DND-41 (cell line): Measurements from ENCODE around the gene NFASC.

Source experiments
- ATAC-seq: fragments of 200-7000 bp; cut with Tn5 transposase; 3 replicates; pipeline ENCODE4 v1.9.1; 2021; ENCODE audit warnings: low read depth; ENCODE audit not compliant: insufficient read depth
- DNase-seq: peaks from one replicate; pipeline ENCODE4 v3.0.0-alpha.2; 2020
- H2AFZ ChIP-seq: 2 replicates; pipeline ENCODE4 v1.6.0; 2012; ENCODE audit warnings: low read depth, low read length
- H3K27ac ChIP-seq: 2 replicates; pipeline ENCODE4 v1.5.1; 2012; ENCODE audit warnings: low read length, inconsistent platforms
- H3K27me3 ChIP-seq: fragments of 200-600 bp; sonication (generic); 2 replicates; pipeline ENCODE4 v1.6.0; 2012; ENCODE audit warnings: low read length, mild to moderate bottlenecking, inconsistent platforms; ENCODE audit not compliant: insufficient read depth, poor library complexity
- H3K36me3 ChIP-seq: 2 replicates; pipeline ENCODE4 v1.5.1; 2012; ENCODE audit warnings: low read length, inconsistent platforms; ENCODE audit not compliant: insufficient read depth
- H3K4me1 ChIP-seq: 2 replicates; pipeline ENCODE4 v1.5.1; 2012; ENCODE audit warnings: mild to moderate bottlenecking, low read length; ENCODE audit not compliant: insufficient read depth
- H3K4me2 ChIP-seq: 2 replicates; pipeline ENCODE4 v1.6.0; 2012; ENCODE audit warnings: mild to moderate bottlenecking, moderate library complexity, low read length, inconsistent platforms; ENCODE audit not compliant: insufficient read depth
- H3K4me3 ChIP-seq, 2 experiments: fragments of 200-600 bp in 1 of 2; shearing (Covaris generic) in 1 of 2; 2 replicates each; pipeline ENCODE4 v1.5.1; 2012 to 2016; ENCODE audit warnings: inconsistent platforms in 2 of 2, low read length in 2 of 2, mild to moderate bottlenecking in 2 of 2, low read depth in 1 of 2, moderate library complexity in 1 of 2
- H3K79me2 ChIP-seq: 2 replicates; pipeline ENCODE4 v1.6.0; 2012; ENCODE audit warnings: low read length, inconsistent platforms; ENCODE audit not compliant: insufficient read depth
- H3K9ac ChIP-seq: 2 replicates; pipeline ENCODE4 v1.6.0; 2012; ENCODE audit warnings: low read depth, mild to moderate bottlenecking, inconsistent platforms, low read length, moderate library complexity
- H3K9me3 ChIP-seq: 2 replicates; pipeline ENCODE4 v1.5.1; 2012; ENCODE audit warnings: low read length, moderate library complexity, mild to moderate bottlenecking, inconsistent platforms; ENCODE audit not compliant: insufficient read depth, severe bottlenecking
- H4K20me1 ChIP-seq: 2 replicates; pipeline ENCODE4 v1.6.0; 2012; ENCODE audit warnings: low read length; ENCODE audit not compliant: insufficient read depth
- EZH2 ChIP-seq: IDR thresholded peaks from 3 replicates; pipeline ENCODE4 v1.6.1; 2012; ENCODE audit warnings: borderline replicate concordance, low read depth, mild to moderate bottlenecking, moderate library complexity, low read length, inconsistent platforms; ENCODE audit not compliant: severe bottlenecking
- TF ChIP-seq, protein P1 (sequence below): IDR thresholded peaks from 2 replicates; pipeline ENCODE4 v1.5.1; 2012; ENCODE audit warnings: borderline replicate concordance, low read length, moderate library complexity, mild to moderate bottlenecking; ENCODE audit not compliant: poor library complexity, severe bottlenecking; ENCODE audit errors: extremely low read depth

NFASC gene

DNA sequence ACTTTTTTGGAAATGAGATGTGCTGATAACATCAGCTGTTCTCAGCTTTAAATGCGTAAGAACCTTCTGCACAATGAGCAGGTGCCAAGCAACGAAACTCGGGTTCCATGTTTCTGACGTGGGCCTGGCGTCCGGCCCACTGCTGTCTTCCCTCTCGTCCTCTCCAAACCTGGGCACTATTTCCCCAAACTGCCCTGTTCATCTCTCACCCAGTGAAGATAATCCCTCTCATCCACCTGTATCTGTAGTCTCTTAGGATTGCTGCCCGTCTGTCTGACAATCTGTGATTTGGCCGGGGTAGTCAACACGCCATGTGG, 122.3 kb downstream of the NFASC start:
- Histone ChIP-seq H3K4me2 (no peak overlapping the region), H3K9ac (no peak overlapping the region)
- no peak for ATAC-seq

DNA sequence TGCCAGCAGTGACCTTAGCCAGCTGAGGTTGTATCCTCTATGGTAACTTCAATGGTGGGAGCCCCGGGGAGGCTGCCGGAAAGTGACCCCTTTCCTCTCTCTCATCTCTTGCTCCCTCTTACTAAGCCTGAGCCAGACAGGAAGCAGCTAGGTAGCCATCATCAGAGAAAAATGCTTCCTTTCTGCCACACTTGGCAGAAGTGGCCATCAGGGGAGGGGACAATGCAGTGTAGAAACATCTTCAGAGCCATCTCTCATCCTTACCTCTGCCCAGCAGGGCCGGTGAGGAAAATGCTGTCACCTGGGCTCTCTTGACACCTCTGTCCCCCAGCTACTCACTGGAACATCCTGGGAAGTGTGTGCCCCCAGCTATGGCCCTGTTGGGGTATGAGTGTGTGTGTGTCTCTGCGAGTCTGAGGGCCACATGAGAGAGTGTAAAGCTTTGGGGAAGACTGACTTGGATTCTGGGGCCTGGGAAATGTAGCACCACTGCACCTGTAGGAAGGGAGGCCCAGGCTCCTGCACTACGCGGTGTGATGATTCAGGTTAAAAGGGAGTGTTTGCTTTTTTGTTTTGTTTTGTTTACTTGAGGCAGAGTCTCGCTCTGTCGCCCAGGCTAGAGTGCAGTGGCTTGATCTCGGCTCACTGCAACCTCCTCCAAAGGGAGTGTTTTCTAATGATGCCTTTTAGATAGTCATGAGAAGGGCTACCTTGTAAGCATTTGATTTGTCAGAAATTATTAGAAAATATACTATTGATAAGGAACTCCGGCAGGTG, 123.6 kb downstream of the NFASC start:
- Histone ChIP-seq H2AFZ (no peak overlapping the region), H3K79me2 (no peaks in the 10 kb centered on the region), H4K20me1 (peaks cover 7% of the 10 kb centered on the region; the same call in 1 of the 2 replicates), H3K36me3 (no peaks in the 10 kb centered on the region), H3K27ac (no peak overlapping the region), H3K4me3 (no peak overlapping the region), H3K9ac (no peak overlapping the region), H3K4me1 (no peaks in the 10 kb centered on the region), H3K27me3 (peaks cover 18% of the 10 kb centered on the region), H3K4me2 (no peak overlapping the region), H3K9me3 (no peaks in the 10 kb centered on the region)
- no peak for TF ChIP-seq EZH2
- ATAC-seq (no peak), DNase-seq (no peak)

More for the DNA sequence above, 122.3 kb downstream of the NFASC start:
- Histone ChIP-seq H3K9me3 (no peaks in the 10 kb centered on the region), H3K27ac (no peak overlapping the region), H4K20me1 (peaks cover 7% of the 10 kb centered on the region; the same call in 1 of the 2 replicates), H3K4me3 (no peak overlapping the region), H3K4me1 (no peaks in the 10 kb centered on the region), H3K27me3 (peaks cover 15% of the 10 kb centered on the region), H3K79me2 (no peaks in the 10 kb centered on the region), H2AFZ (no peak overlapping the region), H3K36me3 (no peaks in the 10 kb centered on the region)
- TF ChIP-seq, protein P1, sequence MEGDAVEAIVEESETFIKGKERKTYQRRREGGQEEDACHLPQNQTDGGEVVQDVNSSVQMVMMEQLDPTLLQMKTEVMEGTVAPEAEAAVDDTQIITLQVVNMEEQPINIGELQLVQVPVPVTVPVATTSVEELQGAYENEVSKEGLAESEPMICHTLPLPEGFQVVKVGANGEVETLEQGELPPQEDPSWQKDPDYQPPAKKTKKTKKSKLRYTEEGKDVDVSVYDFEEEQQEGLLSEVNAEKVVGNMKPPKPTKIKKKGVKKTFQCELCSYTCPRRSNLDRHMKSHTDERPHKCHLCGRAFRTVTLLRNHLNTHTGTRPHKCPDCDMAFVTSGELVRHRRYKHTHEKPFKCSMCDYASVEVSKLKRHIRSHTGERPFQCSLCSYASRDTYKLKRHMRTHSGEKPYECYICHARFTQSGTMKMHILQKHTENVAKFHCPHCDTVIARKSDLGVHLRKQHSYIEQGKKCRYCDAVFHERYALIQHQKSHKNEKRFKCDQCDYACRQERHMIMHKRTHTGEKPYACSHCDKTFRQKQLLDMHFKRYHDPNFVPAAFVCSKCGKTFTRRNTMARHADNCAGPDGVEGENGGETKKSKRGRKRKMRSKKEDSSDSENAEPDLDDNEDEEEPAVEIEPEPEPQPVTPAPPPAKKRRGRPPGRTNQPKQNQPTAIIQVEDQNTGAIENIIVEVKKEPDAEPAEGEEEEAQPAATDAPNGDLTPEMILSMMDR: no peak
- TF ChIP-seq EZH2: no peak
- no peak for DNase-seq

DNA sequence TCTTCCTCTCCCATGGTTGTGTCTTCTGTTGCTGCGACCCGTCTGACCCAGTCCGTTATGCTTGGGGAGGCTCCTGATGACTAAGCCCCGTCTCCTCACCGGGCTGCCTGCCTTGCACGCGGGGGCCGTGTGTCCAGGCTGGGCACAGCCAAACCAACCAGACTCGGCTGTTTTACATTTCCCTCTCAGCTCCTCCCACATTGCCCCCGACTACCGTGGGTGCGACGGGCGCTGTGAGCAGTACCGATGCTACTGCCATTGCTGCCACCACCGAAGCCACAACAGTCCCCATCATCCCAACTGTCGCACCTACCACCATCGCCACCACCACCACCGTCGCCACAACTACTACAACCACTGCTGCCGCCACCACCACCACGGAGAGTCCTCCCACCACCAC, 126.3 kb downstream of the NFASC start:
- Histone ChIP-seq H3K27ac (no peak overlapping the region), H3K9ac (no peak overlapping the region), H3K79me2 (no peaks in the 10 kb centered on the region), H3K4me2 (no peak overlapping the region), H3K4me1 (no peaks in the 10 kb centered on the region), H3K36me3 (no peaks in the 10 kb centered on the region), H3K4me3 (no peak overlapping the region), H3K27me3 (peaks cover 34% of the 10 kb centered on the region), H2AFZ (no peak overlapping the region), H4K20me1 (peaks cover 5% of the 10 kb centered on the region), H3K9me3 (no peaks in the 10 kb centered on the region)
- ATAC-seq: no peak
- DNase-seq: no peak
- TF ChIP-seq EZH2: no peak
- TF ChIP-seq, protein P1: no peak

DNA sequence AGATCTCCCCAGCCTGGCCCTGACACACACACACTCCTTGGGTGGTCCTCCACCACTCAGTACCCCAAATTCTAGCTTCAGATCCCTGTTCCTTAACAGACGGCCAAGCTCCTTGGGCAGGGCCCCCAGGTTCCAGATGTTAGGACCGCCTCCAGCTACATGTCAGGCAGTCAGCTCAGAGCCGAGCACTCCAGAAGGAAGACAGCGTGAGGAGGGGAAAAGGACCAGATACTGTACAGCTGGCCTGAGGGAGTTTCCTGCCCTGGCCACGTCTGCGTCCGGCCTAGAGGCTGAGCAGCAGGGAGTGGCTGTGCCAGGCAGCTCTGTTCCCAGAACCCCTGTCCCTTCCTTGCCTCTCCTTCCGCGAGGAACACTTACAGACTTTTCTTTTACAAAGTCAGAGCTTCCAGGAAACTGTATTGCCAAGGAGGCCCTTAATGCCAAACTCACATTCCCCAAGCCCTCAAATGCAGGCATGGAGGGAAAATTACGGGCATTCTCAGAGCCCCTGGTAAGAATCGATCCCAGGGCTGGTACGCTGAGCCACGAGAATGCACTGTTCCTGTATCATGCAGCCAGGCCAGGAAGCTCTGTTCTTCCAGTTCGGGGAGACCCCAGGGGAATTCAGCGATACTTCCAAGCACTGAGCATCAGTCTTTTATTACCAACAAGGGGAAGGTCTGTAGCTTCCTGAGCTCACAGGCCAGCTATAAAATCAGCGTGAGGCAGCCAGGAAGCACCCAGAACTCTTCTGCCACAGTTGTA, 127.1 kb downstream of the NFASC start:
- Histone ChIP-seq H3K79me2 (no peaks in the 10 kb centered on the region), H3K36me3 (no peaks in the 10 kb centered on the region), H3K4me3 (no peak overlapping the region), H3K27me3 (peaks cover 36% of the 10 kb centered on the region), H2AFZ (no peak overlapping the region), H3K4me2 (no peak overlapping the region), H3K4me1 (no peaks in the 10 kb centered on the region), H3K27ac (no peak overlapping the region), H4K20me1 (peaks cover 5% of the 10 kb centered on the region), H3K9ac (no peak overlapping the region), H3K9me3 (no peaks in the 10 kb centered on the region)
- no peak for ATAC-seq
- TF ChIP-seq, protein P1: no peak
- no peak for TF ChIP-seq EZH2
- no peak for DNase-seq
